ENCODE measurements around the gene DLG2. TPM values are rescaled to one million over a fixed set of nuclear protein-coding genes. Genes with fewer than 3 reads are reported as not detected.
A peak's percentile ranks its signal among the peaks of the same experiment; 100 is the strongest.

The DLG2 gene
- total RNA-seq, 1 donor from 2014 or later: 6.7 TPM

DNA sequence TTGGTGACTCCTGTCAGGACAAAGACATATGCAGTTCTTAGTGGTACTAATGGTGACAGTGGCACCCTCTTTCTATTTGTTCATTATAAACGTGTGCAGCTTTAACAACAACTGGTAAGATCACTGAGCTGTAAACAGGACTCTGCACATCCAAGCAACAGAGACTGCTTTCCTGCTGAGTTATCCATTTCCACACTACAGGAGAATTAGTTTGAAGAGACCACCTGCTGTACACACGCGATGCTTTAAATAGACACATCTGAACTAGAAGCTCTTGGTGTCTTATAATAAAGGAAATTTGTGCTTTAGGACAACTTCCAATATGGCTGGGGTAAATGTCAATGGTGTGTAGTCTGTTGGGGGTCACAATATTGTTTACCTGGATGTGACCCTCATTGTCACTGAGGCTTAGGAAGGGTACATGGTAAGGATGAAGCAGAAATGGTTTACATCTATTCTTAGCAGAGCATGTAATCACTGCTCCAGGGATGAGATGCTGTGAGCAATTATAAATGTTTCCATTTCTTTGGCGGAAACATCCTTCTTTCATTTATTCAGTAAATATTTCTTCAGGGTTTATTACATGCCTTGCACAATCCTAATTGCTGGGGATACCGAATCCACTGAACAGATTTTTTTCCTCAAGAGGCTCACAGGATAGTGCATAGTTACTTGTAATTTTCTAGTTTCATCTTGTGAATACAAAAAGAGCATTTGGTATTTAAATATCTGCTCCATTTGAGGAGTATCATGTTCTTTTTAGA lies 1987.0 kb downstream of the DLG2 start:
- no peak for DNase-seq (ENCODE audit: low spot score in 2 of 2, unreplicated experiment in 2 of 2)
- H3K36me3 Mint-ChIP-seq: no peaks in the 10 kb centered on the region
- H3K4me1 Mint-ChIP-seq: peaks cover 3% of the 10 kb centered on the region
- no peaks in the 10 kb centered on the region for H3K9me3 Mint-ChIP-seq
- TF ChIP-seq, protein P1, sequence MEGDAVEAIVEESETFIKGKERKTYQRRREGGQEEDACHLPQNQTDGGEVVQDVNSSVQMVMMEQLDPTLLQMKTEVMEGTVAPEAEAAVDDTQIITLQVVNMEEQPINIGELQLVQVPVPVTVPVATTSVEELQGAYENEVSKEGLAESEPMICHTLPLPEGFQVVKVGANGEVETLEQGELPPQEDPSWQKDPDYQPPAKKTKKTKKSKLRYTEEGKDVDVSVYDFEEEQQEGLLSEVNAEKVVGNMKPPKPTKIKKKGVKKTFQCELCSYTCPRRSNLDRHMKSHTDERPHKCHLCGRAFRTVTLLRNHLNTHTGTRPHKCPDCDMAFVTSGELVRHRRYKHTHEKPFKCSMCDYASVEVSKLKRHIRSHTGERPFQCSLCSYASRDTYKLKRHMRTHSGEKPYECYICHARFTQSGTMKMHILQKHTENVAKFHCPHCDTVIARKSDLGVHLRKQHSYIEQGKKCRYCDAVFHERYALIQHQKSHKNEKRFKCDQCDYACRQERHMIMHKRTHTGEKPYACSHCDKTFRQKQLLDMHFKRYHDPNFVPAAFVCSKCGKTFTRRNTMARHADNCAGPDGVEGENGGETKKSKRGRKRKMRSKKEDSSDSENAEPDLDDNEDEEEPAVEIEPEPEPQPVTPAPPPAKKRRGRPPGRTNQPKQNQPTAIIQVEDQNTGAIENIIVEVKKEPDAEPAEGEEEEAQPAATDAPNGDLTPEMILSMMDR (IDR thresholded peaks at IDR 0.05; ENCODE audit: unreplicated experiment): no peak
- H3K4me3 Mint-ChIP-seq: no peak overlapping the region
- H3K27ac Mint-ChIP-seq: no peak overlapping the region
- peaks cover 6% of the 10 kb centered on the region for H3K27me3 Mint-ChIP-seq (ENCODE audit: low read depth)

DNA sequence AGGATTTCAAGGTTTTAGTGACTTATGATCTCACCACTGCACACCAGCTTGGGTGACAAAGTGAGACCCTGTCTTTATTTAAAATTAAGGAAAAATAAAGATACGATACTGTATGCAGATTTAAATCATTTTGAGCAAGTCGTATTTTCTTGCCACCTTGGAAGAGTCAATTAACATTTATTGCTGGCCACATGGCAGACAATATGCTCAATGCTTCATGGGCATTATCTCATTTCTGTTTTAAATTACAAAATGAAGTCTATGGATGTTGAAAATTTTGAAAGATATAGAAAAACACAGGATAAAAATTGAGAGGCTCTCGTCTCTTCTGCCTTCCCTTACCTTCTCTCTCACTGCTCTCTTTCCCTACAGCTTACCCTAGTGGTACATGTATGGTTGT lies 1992.0 kb downstream of the DLG2 start:
- no peak overlapping the region for H3K4me3 Mint-ChIP-seq
- H3K4me1 Mint-ChIP-seq: peaks cover 3% of the 10 kb centered on the region
- no peaks in the 10 kb centered on the region for H3K9me3 Mint-ChIP-seq
- H3K36me3 Mint-ChIP-seq: no peaks in the 10 kb centered on the region
- TF ChIP-seq, protein P1 (IDR thresholded peaks at IDR 0.05; ENCODE audit: unreplicated experiment): no peak
- no peak for DNase-seq (ENCODE audit: low spot score in 2 of 2, unreplicated experiment in 2 of 2)
- peaks cover 3% of the 10 kb centered on the region for H3K27me3 Mint-ChIP-seq (ENCODE audit: low read depth)
- no peak overlapping the region for H3K27ac Mint-ChIP-seq

DNA sequence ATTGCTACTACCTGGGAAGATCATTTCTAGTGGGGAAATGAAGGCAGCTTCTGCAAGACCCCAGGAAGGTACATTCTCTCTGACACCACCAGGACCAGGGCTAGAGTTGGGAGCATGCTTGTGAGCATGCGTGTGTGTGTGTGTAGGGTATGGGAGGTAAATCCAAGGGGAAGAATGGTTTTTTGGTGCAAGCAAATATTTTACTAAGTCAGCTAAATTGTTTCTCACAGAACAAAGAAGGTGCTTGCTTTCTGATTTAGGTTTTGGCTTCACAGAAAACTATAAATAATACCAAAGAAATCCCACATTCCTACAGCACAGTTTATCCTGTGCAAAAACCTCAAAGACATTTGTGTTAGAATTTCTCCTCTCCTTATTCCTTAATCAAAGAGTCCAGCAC lies 1996.9 kb downstream of the DLG2 start:
- Mint-ChIP-seq H3K36me3 (no peaks in the 10 kb centered on the region), H3K9me3 (no peaks in the 10 kb centered on the region), H3K27me3 (ENCODE audit: low read depth) (no peaks in the 10 kb centered on the region), H3K27ac (no peak overlapping the region), H3K4me1 (peaks cover 21% of the 10 kb centered on the region), H3K4me3 (no peak overlapping the region)
- TF ChIP-seq, protein P1 (IDR thresholded peaks at IDR 0.05; ENCODE audit: unreplicated experiment): no peak
- DNase-seq (ENCODE audit: low spot score in 2 of 2, unreplicated experiment in 2 of 2): no peak

DNA sequence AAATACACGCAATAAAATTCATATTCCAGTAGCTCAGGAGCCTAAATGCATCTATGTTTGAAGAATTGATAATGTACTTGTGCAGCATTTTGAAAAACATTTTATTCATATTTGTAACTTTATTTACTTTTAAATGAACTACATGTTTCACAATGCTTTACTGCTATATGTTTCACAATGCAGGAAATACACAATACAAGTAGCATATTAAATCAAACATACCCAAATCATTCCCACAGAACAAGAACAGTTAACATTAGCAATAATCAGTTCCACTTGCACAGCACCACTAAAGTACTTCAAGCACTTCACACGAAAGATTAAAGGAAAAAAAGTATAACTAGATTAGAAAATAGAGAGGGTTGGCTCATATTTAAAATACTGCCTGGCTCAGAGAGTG lies 1997.4 kb downstream of the DLG2 start:
- Mint-ChIP-seq H3K9me3 (no peaks in the 10 kb centered on the region), H3K27me3 (ENCODE audit: low read depth) (no peaks in the 10 kb centered on the region), H3K4me3 (no peak overlapping the region), H3K27ac (peak overlapping the region; percentile 67), H3K4me1 (peaks cover 21% of the 10 kb centered on the region), H3K36me3 (no peaks in the 10 kb centered on the region)
- TF ChIP-seq, protein P1 (IDR thresholded peaks at IDR 0.05; ENCODE audit: unreplicated experiment): no peak
- no peak for DNase-seq (ENCODE audit: low spot score in 2 of 2, unreplicated experiment in 2 of 2)

DNA sequence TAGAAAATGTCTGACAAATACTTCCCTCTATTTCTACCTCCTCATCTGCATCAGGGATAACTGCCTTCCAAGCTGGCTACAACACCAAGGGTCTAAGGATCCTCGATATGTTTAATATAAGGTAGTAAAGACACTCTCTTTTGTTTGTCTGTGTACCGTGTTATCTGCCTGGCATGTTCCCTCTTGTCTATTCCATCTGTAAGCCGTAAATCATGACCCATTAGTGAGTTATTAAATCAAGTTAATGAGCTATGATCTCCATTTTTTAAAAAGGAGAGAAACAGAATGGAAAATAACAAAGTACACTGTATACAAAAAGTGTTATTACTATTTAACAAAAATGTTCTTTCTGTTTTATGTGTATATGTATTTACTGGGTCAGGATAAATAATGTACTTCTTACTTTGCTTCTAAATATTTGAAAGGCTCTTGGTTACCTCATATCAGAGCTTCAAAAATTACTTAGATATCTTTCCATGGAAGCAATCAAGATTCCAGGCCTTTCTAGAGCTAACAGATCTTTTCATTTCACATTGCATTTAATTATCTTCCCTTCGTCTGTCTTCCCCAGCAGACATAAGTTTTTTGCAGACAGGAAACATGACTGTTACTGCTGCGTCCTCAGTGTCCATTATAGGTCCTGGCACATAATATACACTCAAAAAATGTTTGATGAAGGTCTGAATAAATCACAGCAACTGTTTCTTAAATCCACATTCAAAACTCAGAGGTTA lies 1998.4 kb downstream of the DLG2 start:
- no peak for DNase-seq (ENCODE audit: low spot score in 2 of 2, unreplicated experiment in 2 of 2)
- Mint-ChIP-seq H3K36me3 (no peaks in the 10 kb centered on the region), H3K4me1 (peaks cover 21% of the 10 kb centered on the region), H3K4me3 (no peak overlapping the region), H3K27ac (peak overlapping the region; percentile 10), H3K27me3 (ENCODE audit: low read depth) (no peaks in the 10 kb centered on the region), H3K9me3 (no peaks in the 10 kb centered on the region)
- TF ChIP-seq, protein P1 (IDR thresholded peaks at IDR 0.05; ENCODE audit: unreplicated experiment): no peak

Data from mesothelial cell of epicardium (in vitro differentiated cells).